HG03066 (cell line): Measurements from ENCODE around the gene KRCC1.

Experiments
- ATAC-seq: cut with Tn5 transposase; IDR thresholded peaks from one replicate; pipeline ENCODE4 v1.9.1; 2021; ENCODE audit warnings: low read depth; ENCODE audit not compliant: unreplicated experiment

The KRCC1 gene

DNA sequence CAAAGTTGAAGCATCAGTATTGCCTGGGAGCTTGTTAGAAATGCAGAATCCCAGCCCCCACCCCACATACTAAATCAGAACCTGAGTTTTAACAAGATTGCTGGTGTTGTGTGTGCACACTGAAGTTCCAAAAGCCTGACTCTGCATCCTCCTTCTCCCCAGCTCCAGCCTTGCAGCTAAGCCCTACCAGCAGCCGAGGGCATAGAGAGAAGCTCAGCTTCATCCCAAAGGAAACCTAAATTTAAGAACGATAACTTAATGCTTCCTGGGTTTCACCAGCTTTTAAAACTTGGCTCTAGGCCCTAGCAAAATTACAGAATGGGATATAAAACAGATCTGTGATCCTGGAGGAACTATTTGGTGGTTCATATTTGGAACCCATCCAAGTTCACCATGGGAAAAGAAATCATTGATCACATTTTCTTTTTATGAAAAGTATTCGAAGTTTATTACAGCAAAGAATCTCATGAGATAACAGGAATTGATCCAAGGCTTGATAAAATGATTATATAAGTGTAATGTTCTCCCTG is 23.1 kb upstream of the KRCC1 start:
- no peak for ATAC-seq

- no peak for ATAC-seq
Measured at GRCh38 chr2:88077080-88077479, 21.5 kb upstream of the KRCC1 start.

GRCh38 chr2:88074854-88075292 is 19.3 kb upstream of the KRCC1 start:
- ATAC-seq: no peak

DNA sequence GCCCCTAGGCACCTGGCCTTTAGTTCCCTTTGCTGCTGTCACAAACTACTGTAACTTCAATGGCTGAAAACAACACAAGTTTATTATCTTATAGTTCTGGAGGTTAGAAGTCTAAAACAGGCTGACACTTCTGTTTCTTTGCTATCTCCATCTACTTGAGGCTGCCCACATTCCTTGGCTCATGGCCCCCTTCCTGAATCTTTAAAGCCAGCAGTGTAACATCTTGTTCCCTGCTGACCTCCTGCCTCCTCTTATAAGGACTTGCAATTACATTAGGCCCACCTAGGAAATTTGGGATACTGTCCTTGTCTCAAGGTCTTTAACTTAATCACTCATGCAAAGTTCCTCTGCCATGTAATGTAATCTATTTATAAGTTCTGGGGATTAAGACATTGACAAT is 18.6 kb upstream of the KRCC1 start:
- ATAC-seq: no peak

DNA sequence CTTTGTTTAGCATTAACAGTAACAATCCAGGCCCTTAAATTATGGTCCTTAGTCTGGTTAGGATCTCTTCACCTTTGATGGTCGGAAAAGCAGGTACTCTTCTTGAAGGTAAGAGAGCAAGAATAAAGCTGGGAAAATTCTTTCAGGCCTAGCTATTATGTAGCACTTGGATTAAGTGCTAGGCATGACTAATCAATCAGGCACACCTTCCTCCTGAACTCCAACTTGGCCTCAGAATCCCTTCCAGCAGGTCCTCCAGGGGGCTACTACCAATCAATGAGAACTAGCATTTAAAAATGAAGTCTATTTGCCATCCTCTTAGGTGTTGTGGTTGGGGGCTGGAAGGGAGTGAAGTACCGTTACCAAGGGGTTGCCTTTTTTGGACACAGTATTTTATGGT is 15.8 kb upstream of the KRCC1 start:
- no peak for ATAC-seq

DNA sequence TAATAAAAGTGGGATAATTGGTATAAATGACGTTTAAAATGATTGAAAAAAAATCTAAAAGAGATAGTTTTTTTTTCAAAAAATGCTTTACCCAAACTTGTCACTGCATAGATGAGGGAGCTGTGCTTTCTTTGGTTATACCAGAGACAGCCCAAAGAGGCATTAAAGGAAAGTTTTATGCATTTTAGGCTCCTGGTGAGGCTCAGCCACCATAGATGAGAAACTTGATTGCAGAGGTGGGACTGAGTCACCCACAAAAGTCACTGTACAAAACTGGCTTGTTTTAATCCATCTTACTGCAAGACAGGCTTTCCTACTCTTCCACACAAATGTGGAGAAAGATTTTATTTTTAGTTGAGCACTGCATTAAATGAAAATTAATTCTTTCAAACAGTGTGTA is 14.5 kb upstream of the KRCC1 start:
- ATAC-seq: no peak

GRCh38 chr2:88069117-88069516 is 13.5 kb upstream of the KRCC1 start:
- no peak for ATAC-seq

- no peak for ATAC-seq
Measured at GRCh38 chr2:88068044-88068443, 12.5 kb upstream of the KRCC1 start.

- no peak for ATAC-seq
Measured at GRCh38 chr2:88067598-88067997, 12.0 kb upstream of the KRCC1 start, which contains the start of gene SMYD1. TSS of gene SMYD1 (plus strand) at chr2:88067825. CDS start at chr2:88067865, 40 bp downstream.

DNA sequence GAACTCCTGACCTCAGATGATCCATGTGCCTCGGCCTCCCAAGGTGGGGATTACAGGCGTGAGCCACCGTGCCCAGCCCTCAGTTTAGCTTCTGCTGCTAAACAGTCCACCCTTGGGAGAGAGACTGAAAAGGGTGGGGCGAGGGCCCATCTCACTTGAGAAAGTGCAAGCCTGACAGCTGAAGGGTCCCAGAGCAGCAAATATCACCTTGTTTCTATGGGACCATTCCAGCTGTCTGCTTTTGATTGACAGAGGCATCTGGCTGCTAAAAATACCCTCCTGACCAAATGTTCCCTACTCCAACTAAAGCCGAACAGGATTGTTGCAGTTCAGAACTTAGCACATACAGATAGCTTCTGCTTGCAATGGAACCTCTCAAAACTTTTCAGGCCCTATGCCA is 11.6 kb upstream of the KRCC1 start:
- no peak for ATAC-seq

GRCh38 chr2:88066543-88066942 is 11.0 kb upstream of the KRCC1 start:
- no peak for ATAC-seq

DNA sequence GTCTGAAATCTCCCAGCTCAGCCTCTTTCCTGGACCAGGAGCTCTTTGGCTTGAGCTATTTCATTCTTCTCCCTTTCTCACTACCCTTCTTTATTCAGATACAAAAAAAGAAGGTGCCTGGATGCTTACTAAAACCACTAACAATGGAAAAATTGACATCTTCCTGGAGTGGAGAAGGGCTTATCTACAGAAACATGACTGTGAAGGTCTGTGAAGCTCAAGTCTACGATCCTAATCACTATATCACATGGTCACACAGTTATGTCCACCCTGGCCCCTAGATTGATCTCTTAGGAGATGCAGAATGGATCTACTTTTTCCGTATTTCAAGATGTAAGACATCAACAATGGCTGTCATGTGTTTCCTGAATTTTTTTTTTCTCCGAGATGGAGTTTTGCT is 5.7 kb upstream of the KRCC1 start:
- no peak for ATAC-seq

DNA sequence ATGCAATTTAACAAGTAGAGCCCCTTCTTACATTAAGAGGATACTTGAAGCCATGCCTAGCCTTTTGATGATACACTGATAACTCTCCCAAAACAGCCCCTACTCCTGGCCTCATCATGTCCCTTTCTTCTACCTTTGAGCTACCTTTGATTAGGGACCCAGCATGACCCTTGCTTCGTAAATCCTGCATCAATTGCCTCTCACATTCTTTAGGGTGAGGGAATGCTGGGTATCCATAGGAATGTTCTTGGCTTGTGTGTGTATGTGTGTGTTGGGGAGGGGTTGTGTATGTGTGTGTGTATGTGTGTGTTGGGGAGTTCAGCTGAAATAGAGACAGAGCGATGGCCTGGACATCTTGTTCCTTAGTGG is 5.3 kb upstream of the KRCC1 start:
- ATAC-seq: no peak

- ATAC-seq: no peak
Measured at GRCh38 chr2:88059979-88060906, 4.7 kb upstream of the KRCC1 start.

- ATAC-seq: no peak
Measured at GRCh38 chr2:88058191-88058590, 2.6 kb upstream of the KRCC1 start.

DNA sequence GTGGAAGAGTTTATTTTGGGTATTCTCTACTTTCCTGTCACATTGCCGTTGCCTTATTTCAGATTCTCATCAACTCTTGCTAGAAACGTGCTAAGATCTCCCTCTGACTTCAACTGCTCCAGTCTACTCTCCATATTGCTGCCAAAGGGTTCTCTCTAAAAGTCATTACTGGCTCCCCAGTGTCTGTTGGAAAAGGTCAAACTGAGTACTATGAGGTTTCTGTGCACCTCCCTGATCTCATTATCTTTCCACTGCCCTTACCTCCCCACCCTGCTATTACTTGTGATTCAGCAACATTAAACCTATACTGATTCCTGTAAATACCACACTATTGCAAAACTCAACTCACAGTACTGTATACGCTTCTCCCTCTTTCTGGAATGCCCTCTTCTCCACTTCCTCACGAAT is 1.9 kb upstream of the KRCC1 start:
- no peak for ATAC-seq

DNA sequence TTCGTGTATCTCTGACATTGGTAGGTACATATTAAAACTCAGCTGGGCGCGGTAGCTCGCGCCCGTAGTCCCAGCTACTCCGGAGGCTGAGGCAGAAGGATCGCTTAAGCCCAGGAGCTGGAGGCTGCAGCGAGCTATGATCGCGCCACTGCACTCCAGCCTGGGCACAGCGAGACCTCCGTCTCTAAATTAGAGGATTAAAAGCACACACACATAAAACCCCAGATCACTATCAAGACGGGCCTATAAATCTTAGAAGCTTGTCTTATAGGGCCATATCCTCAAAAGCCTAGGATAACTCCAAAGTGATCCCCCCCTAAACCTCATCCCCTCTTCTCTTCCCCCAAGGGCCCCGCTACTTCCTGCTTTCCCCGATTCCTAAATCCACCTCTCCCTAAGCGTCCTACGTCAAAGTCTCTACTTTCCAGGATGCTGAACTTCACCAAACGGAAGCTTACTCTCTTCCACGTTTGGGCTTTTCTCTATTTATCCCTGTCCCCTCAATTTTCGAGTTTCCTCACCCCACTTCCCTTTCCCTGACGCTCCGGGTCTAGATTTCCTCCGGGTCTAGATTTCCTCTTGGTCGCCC is 707 bp downstream of the KRCC1 start:
- no peak for ATAC-seq

DNA sequence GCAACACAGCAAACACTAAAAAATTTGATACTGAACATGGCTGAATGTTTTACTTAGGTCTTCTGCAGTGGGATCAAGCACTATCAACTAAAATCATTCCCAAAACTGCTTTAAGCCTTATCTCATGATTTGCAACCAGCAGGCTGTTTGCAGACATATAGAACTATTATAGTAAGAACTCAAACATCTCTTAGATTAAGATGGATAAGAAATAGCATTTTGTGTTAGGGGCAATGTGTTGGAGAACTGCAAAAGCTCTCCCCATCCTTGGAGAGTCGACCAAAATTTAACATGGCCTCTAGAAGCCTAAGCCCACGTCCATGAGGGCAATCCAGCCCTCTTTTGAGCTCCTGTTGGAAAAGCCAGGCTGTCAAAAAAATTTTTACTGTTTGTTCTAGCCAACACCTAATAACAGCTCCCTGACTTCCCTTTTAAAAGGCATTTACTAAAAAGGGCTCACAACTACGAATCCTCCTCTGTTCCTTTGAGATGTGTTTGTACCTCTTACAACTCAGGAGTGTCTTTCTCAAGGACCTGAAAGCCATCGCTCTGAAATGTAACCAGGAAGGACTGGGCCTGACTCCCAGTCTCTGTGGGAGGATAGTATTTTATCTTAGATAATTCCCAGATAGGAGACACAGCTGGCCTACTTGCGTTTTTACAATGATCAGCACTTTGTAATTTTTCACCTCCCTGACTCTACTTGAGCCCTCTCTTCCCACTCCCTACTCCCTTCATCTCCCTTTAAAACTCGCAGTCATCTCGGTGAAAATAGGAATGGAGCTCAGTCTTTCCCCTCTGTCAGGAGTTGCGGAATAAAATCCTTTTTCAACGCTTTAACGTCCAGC is 1.4 kb downstream of the KRCC1 start:
- no peak for ATAC-seq

DNA sequence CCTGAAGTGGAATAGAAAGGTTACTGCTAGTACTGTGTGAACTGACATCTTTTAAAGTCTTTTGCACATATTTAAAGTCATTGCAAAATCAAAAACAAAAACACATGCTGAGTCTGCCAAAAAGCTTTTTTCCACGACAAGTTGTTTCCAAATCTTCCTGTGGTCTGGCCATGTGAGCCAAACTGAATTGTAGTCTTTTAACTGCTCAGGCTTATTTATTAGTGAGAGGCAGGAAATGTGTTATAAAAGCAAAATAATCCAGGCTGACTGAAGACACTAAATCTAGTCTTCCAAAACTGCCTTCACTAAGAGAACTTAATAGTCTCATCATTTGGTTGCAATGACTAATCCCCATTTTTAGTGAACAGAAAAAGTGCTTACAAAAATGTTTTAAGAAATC is 2.3 kb downstream of the KRCC1 start:
- no peak for ATAC-seq

DNA sequence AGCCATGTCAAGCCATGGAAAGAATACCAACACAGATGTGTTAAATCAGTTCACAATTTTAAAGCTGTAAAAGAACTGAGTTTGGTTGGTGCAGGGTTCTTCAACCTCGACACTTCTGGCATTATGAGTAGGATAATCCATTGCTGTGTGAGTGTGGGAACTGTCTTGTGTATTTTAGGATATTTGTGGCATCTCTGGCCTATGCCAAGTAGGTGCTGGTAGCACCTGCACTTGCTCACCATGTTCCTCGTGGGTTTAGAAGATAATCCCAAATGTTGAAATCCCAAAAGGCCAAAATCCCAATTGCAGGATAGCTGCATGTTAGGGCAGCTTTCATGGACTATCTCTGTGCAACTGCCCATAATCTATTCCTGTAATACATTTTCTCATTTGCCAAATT is 3.8 kb downstream of the KRCC1 start:
- ATAC-seq: no peak

- ATAC-seq: no peak
Measured at GRCh38 chr2:88049622-88050021, 6.0 kb downstream of the KRCC1 start.
